NCI-H524 (cell line): Measurements from ENCODE around the gene THSD4.
"Not testable (repeated sequence)": the region's sequence is repeated elsewhere in the genome, so short reads cannot be mapped to it uniquely, and the experiment has no call there.

Source experiments
- DNase-seq, 2 experiments: peaks; one replicate each; lab custom pipeline; 2025; lab: John Stamatoyannopoulos, UW

THSD4 gene

DNA sequence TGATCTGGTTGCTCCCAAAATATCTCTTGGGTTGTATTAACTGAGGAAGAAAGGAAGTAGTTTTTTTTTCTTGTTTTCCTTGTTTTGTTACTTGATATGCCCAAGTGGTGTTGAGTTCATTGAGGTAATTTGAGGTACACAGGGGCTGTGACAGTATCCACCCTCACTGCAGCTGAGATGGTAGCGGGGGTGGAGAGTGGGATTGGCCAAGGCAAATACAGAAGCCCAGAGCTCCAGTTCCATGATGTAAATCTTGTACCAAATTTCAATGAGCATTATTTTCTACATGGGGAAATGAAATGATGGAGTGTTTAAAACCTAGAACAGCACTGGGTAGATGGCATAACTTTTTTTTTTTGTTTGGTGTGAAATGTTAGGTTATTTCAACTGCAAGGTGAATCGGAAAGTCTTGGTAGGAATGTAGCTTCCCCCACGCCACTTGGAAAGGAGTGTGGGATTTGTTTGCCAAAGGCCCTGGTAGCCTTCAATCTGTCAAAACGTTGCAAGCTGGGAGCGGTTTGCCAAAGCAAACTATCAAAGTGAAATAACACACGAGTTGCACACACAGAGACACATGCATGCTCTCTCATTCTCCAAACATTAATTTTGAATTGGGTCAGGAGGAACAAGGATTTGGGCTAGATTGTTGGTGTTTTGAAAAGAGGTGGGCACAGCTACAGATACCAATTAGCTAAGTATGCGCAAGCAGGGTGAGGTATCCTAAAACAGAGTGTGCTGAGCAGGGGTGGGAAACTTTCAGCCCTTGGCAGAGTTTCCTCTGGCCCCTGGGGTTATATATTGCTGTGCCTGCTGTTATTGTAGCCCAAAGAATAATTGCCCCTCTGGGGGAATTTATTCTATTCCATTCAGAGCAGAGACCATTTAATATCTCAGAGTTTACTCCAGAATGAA is 34.6 kb downstream of the THSD4 start:
- no peak for DNase-seq

DNA sequence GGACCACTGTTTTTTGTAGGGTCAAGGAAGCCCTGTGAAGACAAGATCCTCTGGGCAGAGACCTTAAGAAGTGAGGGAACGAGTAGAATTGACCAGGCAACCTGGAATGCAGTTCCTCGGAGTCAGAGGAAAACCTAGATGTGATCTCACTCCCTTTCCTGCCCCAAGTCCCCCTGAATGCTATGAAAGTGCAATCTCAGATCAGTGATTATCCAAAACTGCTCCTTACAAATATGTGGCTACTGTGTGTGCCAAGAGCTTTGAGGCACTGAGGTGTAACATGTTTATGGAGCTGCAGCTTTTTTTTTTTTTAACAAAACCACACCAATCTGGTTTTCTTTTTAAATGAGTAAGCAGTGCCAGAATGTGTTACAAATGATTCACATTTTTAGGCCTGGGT is 35.8 kb downstream of the THSD4 start:
- DNase-seq = no peak

DNA sequence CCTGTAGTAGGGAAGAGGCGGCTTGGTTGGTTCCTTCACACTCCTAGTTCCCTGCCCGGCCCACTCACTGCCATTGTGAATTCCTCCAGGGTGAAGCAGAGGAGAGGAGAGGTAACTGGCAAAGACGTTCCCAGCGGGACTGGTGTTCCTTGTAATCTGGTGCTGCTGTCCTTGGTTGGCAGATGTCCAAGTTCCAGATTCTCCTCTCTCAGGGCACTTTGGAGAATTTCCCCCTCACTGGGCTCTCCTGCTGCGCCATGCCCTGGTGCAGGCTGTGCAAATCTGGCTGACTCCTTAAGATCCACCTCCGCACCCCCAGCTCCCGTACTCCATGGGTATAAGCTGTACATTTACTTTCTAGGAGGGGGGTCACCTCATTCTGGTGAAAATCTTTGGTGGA is 37.3 kb downstream of the THSD4 start:
- DNase-seq = peak in 1 of 2 experiments; percentile 28

DNA sequence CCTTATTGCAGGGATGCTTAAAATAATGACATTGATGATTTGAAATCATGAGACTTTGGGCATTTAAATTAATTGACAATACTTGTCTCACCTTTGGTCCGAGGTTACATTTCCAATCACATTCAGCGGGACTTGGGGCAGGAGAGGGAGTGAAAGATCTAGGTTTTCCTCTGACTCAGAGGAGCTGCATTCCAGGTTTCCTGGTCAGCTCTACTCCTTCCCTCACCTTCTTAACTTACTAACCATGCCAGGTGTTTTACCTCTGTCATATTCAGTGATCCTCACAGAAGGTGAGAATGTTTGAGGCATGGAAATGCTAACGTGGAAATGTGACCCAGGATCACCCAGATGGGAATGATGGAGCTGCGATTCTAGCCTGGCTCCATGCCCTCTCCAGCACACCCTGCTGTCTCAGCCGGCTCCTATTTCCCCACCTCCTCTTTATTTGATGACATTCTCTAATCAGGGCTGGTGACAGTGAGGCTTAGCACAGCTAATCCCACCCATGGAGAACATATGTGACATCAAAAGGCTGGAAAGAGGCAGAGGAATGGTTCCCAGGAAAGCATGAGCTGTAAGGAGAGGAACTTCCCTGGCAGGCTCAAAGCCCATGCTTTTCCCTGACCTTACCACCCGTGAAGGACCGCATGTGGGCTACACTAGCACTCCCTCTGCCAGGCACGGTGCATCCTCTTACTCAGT is 38.7 kb downstream of the THSD4 start:
- peak; percentile 41 to 71 for DNase-seq

GRCh38 chr15:71154607-71155200 is 39.4 kb downstream of the THSD4 start:
- no peak for DNase-seq

GRCh38 chr15:71155534-71155933 is 40.3 kb downstream of the THSD4 start:
- DNase-seq = no peak

DNA sequence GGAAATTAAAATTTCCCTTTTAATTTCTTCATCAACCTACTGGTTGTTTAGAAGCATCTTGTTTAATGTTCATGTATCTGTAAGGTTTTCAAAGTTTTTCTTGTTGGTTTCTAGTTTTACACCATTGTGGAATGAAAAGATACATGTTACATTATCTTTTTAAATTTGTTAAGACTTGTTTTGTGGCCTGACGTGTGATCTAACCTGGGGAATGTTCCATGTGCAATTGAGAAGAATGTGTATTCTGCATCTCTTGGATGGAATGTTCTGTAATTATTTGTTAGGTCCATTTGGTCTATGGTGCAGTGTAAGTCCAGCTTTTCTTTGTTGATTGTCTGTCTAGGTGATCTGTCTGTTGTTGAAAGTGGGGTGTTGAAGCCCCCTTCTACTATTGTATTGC is 45.7 kb downstream of the THSD4 start:
- no peak for DNase-seq

GRCh38 chr15:71162309-71162708 is 47.0 kb downstream of the THSD4 start:
- no peak for DNase-seq

- not testable (repeated sequence) for DNase-seq
These were observed 49.3 kb downstream of the THSD4 start for GRCh38 chr15:71164606-71165005.

GRCh38 chr15:71167445-71168165 is 52.3 kb downstream of the THSD4 start:
- DNase-seq = no peak

GRCh38 chr15:71168166-71168834 is 53.0 kb downstream of the THSD4 start:
- DNase-seq = no peak

DNA sequence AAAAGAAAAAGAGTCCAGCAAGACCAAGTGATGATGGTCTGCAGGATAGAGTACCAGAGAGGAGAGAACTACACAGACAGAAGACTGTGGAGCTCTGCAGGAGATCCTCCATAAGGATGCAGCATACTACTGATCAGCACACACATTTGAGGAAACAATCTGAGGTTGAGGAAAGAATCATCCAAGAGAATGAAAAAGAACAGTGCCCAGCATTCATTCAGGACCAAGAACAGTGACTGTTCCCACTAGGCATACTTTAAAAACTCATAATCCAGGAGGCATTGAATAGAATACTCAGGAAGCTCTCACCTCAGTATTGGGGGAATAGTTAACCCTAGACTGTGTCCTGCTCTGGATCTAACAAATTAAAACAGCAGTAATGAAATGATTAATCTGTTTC is 54.9 kb downstream of the THSD4 start:
- DNase-seq = no peak

DNA sequence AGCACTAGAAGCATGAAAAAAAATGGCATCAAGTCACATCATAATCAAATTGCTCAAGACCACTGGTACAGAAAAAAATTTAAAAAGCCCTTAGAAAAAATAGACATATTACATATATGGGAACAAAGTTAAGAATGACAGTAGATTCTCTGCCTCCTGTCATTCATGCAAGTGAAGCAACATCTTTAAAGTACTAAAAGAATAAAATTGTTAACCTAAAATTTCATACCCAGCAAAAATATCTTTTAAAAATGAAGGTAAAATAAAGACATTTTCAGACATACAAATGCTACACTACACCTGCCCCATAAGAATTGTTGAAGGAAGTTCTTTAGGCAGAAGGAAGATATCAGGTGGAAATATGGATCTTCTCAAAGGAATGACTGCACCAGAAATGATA is 55.9 kb downstream of the THSD4 start:
- no peak for DNase-seq

GRCh38 chr15:71174360-71174759 is 59.1 kb downstream of the THSD4 start:
- DNase-seq = not testable (repeated sequence)

GRCh38 chr15:71180986-71181853 is 65.9 kb downstream of the THSD4 start:
- no peak for DNase-seq

GRCh38 chr15:71182522-71182921 is 67.3 kb downstream of the THSD4 start:
- no peak for DNase-seq

DNA sequence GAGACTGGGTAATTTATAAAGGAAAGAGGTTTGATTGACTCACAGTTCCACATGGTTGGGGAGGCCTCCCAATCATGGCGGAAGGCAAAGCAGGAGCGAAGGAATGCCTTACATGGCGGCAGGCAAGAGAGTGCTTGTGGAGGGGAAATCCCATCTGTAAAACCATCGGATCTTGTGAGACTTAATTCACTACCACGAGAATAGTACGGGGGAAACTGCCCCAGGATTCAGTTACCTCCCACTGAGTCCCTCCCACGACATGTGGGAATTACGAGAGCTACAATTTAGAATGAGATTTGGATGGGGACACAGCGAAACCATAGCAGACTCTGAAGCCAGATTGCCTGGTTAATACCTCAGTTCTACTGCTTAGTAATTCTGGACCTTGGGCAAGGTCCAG is 67.8 kb downstream of the THSD4 start:
- DNase-seq = no peak

DNA sequence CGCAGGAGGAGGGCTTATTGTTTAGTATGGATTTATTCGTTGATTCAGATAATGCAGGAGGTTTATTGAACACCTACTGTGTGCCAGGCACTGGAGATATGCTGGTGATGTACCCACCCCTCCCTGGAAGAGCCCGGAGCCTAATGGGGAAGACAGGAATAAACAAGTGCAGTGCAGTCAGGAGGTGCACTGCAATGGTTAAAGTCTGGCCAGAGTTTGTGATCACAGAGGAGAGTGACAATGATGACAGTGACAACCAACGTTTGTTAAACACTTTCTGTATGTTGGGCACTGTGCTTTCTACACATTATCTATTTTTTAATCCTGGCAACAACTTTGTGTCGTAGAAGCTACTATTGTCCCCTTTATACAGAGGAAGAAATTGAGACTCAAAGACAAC is 70.4 kb downstream of the THSD4 start:
- no peak for DNase-seq

DNA sequence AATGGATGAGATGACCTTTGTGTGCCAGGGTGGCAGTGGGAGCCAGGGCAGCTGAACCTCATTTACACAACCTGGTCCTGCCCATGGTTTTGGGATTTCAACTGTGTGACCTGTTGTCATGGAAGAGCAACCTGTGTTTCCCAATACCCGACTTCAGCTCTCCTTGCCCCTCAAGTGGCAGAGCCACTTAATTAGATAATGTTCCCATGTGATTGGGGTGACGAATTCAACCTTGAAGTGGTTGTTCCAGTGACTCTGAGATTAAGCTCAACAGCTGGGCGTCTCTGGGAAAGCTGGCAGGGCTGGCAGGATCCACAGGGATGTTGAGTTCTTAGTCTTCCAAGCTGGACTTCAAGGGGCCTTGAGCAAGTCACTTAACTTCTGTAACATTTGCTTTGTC is 71.0 kb downstream of the THSD4 start:
- peak; percentile 98 to 99 for DNase-seq

- DNase-seq = no peak
These were observed 71.8 kb downstream of the THSD4 start for GRCh38 chr15:71187078-71187477.

GRCh38 chr15:71187526-71187925 is 72.3 kb downstream of the THSD4 start:
- DNase-seq = no peak
